HCT116 (cell line): ENCODE measurements around the gene PLAC8L1. TPM values are rescaled to one million over a fixed set of nuclear protein-coding genes. Genes with fewer than 3 reads are reported as not detected.

Experiments used
- ATAC-seq: fragments of 200-7000 bp; cut with Tn5 transposase; 2 replicates; pipeline ENCODE4 v1.9.1; 2020; ENCODE audit warnings: mild to moderate bottlenecking, moderate library complexity
- BruUV-seq: library from RNA; stranded (reverse); fragments of 400-500 nt; replicated peaks from 2 replicates; lab custom pipeline; 2021; lab: Mats Ljungman, UMichigan
- CTCF ChIA-PET: fragments of 300-600 bp; sonication (Branson Sonifier 250); formaldehyde crosslinking; loops from one replicate; lab custom pipeline; 2021; ENCODE audit warnings: antibody characterized with exemption; lab: Charles Lee
- POLR2A ChIA-PET: fragments of 300-600, 350-600 bp; sonication (Branson Sonifier 250); formaldehyde crosslinking; loops from one replicate; lab custom pipeline; 2021; ENCODE audit warnings: antibody characterized with exemption; lab: Charles Lee
- RAD21 ChIA-PET, 2 experiments: fragments of 300-600 bp; sonication (Branson Sonifier 250); formaldehyde crosslinking; loops; one replicate each; lab custom pipeline; 2023; ENCODE audit warnings: low total read pairs in 2 of 2; ENCODE audit not compliant: uncharacterized antibody in 2 of 2, unreplicated experiment in 2 of 2, low non-redundant PET in 1 of 2; lab: Charles Lee
- DNase-seq: peaks from one replicate; pipeline ENCODE4 v3.0.0-alpha.2; 2010; ENCODE audit warnings: low read depth, low spot score
- H2AFZ ChIP-seq: fragments of 200-600 bp; shearing (Covaris generic), sonication (generic); 2 replicates; pipeline ENCODE4 v1.6.1; 2017; ENCODE audit warnings: low read depth, mixed run types, mixed read lengths, antibody characterized with exemption, low read length; ENCODE audit not compliant: poor library complexity, severe bottlenecking
- H3K27ac ChIP-seq: 2 replicates; pipeline ENCODE4 v1.5.1; 2012; ENCODE audit warnings: low read depth, low read length
- H3K27me3 ChIP-seq: fragments of 200-600 bp; sonication (generic); 2 replicates; pipeline ENCODE4 v1.6.1; 2016; ENCODE audit warnings: mixed run types, low read length, mixed read lengths; ENCODE audit not compliant: insufficient read depth
- H3K36me3 ChIP-seq, 2 experiments: fragments of 200-500 bp in 1 of 2; fragments of 200-600 bp in 1 of 2; sonication (Bioruptor generic) in 1 of 2; sonication (generic) in 1 of 2; 2 replicates each; pipeline versions ENCODE4 v1.5.1 to v1.6.1; 2014 to 2016; ENCODE audit warnings: low read length in 2 of 2, inconsistent platforms in 1 of 2, mixed read lengths in 1 of 2, mixed run types in 1 of 2; ENCODE audit not compliant: insufficient read depth in 2 of 2, control insufficient read depth in 1 of 2
- H3K4me1 ChIP-seq, 2 experiments: fragments of 200-600 bp in 1 of 2; sonication (generic) in 1 of 2; 2 replicates each; pipeline versions ENCODE4 v1.5.1 to v1.6.1; 2012 to 2017; ENCODE audit warnings: low read length in 2 of 2, inconsistent platforms in 1 of 2, mild to moderate bottlenecking in 1 of 2, mixed read lengths in 1 of 2, mixed run types in 1 of 2, moderate library complexity in 1 of 2; ENCODE audit not compliant: insufficient read depth in 2 of 2, control insufficient read depth in 1 of 2
- H3K4me2 ChIP-seq: fragments of 200-600 bp; sonication (generic); 2 replicates; pipeline ENCODE4 v1.6.1; 2017; ENCODE audit warnings: mixed run types, low read length, mixed read lengths
- H3K4me3 ChIP-seq, 2 experiments: fragments of 200-600 bp in 1 of 2; sonication (generic) in 1 of 2; replicated peaks in 1 of 2; 2 replicates each; pipeline ENCODE4 v1.5.1; 2011 to 2016; ENCODE audit warnings: low read length in 2 of 2, control low read depth in 1 of 2, low read depth in 1 of 2, mild to moderate bottlenecking in 1 of 2, mixed read lengths in 1 of 2, mixed run types in 1 of 2
- H3K79me2 ChIP-seq: fragments of 200-600 bp; sonication (generic); 2 replicates; pipeline ENCODE4 v1.6.1; 2017; ENCODE audit warnings: mild to moderate bottlenecking, mixed run types, low read length, moderate library complexity, mixed read lengths; ENCODE audit not compliant: insufficient read depth
- H3K9ac ChIP-seq: fragments of 200-600 bp; sonication (generic); 2 replicates; pipeline ENCODE4 v1.6.1; 2016; ENCODE audit warnings: low read length, mixed read lengths
- H3K9me2 ChIP-seq: fragments of 200-600 bp; sonication (generic), shearing (Covaris generic); 2 replicates; pipeline ENCODE4 v1.6.1; 2017; ENCODE audit warnings: mixed run types, mild to moderate bottlenecking, moderate library complexity; ENCODE audit not compliant: insufficient read depth
- H3K9me3 ChIP-seq, 2 experiments: fragments of 200-500 bp in 1 of 2; fragments of 200-600 bp in 1 of 2; sonication (Bioruptor generic) in 1 of 2; sonication (generic) in 1 of 2; 2 replicates each; pipeline ENCODE4 v1.6.1; 2014 to 2017; ENCODE audit warnings: low read length in 2 of 2, mixed read lengths in 2 of 2, inconsistent platforms in 1 of 2, low read depth in 1 of 2, mild to moderate bottlenecking in 1 of 2, mixed run types in 1 of 2, moderate library complexity in 1 of 2; ENCODE audit not compliant: control insufficient read depth in 1 of 2, insufficient read depth in 1 of 2
- H4K20me1 ChIP-seq: fragments of 200-600 bp; sonication (generic), shearing (Covaris generic); 2 replicates; pipeline ENCODE4 v1.6.1; 2017; ENCODE audit warnings: mixed run types, mild to moderate bottlenecking, moderate library complexity; ENCODE audit not compliant: insufficient read depth
- CBX3 ChIP-seq: IDR thresholded peaks from 2 replicates; pipeline ENCODE4 v1.6.1; 2012; ENCODE audit warnings: low read depth
- POLR2AphosphoS5 ChIP-seq: IDR thresholded peaks from 2 replicates; pipeline ENCODE4 v1.6.1; 2011; ENCODE audit warnings: mild to moderate bottlenecking, low read depth, low read length, moderate library complexity
- ZNF274 ChIP-seq: fragments of 200-500 bp; sonication (Bioruptor generic); IDR thresholded peaks from 2 replicates; pipeline ENCODE4 v1.6.1; 2014; ENCODE audit warnings: mild to moderate bottlenecking, low read depth, low read length, inconsistent platforms
- intact Hi-C: fragments of 100-400 bp; cut with micrococcal nuclease; formaldehyde crosslinking; loops from 2 replicates; pipeline ENCODE4 v1.10.0; 2022
- total RNA-seq: library from RNA; stranded (reverse); gene quantifications from one replicate; pipeline ENCODE4 v1.2.1, GENCODE V29; 2021; ENCODE audit not compliant: unreplicated experiment
- TF ChIP-seq, protein P1 (sequence below): IDR thresholded peaks from 2 replicates; pipeline ENCODE4 v1.6.1; 2012; ENCODE audit warnings: low read depth
- TF ChIP-seq, protein P2 (sequence below), 3 experiments: fragments of 200-600 bp in 1 of 3; sonication (generic) in 1 of 3; IDR thresholded peaks in 2 of 3; conservative IDR thresholded peaks in 1 of 3; 2 replicates each; pipeline ENCODE4 v1.5.1; 2012 to 2017; ENCODE audit warnings: low read depth in 2 of 3, low read length in 2 of 3, antibody characterized with exemption in 1 of 3, borderline replicate concordance in 1 of 3, control low read depth in 1 of 3, mild to moderate bottlenecking in 1 of 3, mixed read lengths in 1 of 3, mixed run types in 1 of 3, moderate library complexity in 1 of 3; ENCODE audit not compliant: insufficient read depth in 1 of 3

Gene PLAC8L1
- total RNA-seq, 1 experiment from 2014 or later: 2.6 TPM

DNA sequence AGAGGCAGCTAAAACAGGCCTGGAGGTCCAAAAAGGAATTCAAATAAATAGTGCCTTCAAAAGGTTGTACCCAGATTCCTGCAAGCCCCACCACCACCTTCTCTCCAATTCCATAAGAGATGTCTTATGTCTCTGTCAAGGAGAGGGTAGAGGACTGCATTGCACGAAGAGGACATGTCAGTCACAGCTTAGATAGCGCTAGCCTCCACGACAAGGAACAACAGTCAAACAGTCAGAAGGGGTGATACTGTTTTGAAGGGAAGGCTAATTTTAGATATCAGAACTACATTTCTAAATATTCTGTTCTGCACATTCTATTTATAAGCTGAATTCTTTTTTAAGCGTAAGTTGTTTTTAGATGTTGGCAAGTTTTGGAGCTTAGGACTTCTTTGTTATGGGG is 34.2 kb downstream of the PLAC8L1 start:
- H3K27me3 ChIP-seq: no peaks in the 10 kb centered on the region
- no peaks in the 10 kb centered on the region for H3K9me2 ChIP-seq
- no peaks in the 10 kb centered on the region for H3K4me1 ChIP-seq
- ATAC-seq: no peak
- H4K20me1 ChIP-seq: no peaks in the 10 kb centered on the region
- TF ChIP-seq, protein P1, sequence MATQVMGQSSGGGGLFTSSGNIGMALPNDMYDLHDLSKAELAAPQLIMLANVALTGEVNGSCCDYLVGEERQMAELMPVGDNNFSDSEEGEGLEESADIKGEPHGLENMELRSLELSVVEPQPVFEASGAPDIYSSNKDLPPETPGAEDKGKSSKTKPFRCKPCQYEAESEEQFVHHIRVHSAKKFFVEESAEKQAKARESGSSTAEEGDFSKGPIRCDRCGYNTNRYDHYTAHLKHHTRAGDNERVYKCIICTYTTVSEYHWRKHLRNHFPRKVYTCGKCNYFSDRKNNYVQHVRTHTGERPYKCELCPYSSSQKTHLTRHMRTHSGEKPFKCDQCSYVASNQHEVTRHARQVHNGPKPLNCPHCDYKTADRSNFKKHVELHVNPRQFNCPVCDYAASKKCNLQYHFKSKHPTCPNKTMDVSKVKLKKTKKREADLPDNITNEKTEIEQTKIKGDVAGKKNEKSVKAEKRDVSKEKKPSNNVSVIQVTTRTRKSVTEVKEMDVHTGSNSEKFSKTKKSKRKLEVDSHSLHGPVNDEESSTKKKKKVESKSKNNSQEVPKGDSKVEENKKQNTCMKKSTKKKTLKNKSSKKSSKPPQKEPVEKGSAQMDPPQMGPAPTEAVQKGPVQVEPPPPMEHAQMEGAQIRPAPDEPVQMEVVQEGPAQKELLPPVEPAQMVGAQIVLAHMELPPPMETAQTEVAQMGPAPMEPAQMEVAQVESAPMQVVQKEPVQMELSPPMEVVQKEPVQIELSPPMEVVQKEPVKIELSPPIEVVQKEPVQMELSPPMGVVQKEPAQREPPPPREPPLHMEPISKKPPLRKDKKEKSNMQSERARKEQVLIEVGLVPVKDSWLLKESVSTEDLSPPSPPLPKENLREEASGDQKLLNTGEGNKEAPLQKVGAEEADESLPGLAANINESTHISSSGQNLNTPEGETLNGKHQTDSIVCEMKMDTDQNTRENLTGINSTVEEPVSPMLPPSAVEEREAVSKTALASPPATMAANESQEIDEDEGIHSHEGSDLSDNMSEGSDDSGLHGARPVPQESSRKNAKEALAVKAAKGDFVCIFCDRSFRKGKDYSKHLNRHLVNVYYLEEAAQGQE: no peak
- TF ChIP-seq, protein P2, sequence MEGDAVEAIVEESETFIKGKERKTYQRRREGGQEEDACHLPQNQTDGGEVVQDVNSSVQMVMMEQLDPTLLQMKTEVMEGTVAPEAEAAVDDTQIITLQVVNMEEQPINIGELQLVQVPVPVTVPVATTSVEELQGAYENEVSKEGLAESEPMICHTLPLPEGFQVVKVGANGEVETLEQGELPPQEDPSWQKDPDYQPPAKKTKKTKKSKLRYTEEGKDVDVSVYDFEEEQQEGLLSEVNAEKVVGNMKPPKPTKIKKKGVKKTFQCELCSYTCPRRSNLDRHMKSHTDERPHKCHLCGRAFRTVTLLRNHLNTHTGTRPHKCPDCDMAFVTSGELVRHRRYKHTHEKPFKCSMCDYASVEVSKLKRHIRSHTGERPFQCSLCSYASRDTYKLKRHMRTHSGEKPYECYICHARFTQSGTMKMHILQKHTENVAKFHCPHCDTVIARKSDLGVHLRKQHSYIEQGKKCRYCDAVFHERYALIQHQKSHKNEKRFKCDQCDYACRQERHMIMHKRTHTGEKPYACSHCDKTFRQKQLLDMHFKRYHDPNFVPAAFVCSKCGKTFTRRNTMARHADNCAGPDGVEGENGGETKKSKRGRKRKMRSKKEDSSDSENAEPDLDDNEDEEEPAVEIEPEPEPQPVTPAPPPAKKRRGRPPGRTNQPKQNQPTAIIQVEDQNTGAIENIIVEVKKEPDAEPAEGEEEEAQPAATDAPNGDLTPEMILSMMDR (IDR thresholded peaks at IDR 0.05 in 2 of 3, conservative IDR thresholded peaks at IDR 0.05 in 1 of 3; ENCODE audit: borderline replicate concordance in 1 of 3, insufficient read depth in 1 of 3, low read depth in 2 of 3, low read length in 2 of 3): no peak
- TF ChIP-seq ZNF274 (no peak), CBX3 (no peak), POLR2AphosphoS5 (no peak)
- POLR2A ChIA-PET: no interaction called here
- no peaks in the 10 kb centered on the region for H3K79me2 ChIP-seq
- RAD21 ChIA-PET: no interaction called here
- no peaks in the 10 kb centered on the region for H3K36me3 ChIP-seq
- H3K9me3 ChIP-seq: no peaks in the 10 kb centered on the region
- intact Hi-C loops: no loop called here
- no peak overlapping the region for H3K4me3 ChIP-seq
- H3K9ac ChIP-seq: no peak overlapping the region
- no peak overlapping the region for H2AFZ ChIP-seq
- DNase-seq: no peak
- CTCF ChIA-PET: no interaction called here
- no peak overlapping the region for H3K4me2 ChIP-seq
- H3K27ac ChIP-seq: no peak overlapping the region
- no TSS peak for BruUV-seq
